ENCODE measurements around the gene PFDN2.

Gene PFDN2

GRCh38 chr1:161117759-161118581 lies at the start of gene PFDN2, which contains the start of gene NIT1:
TSS of gene PFDN2 (minus strand) at chr1:161118037. CDS start at chr1:161118026, 11 bp downstream.
TSS of gene NIT1 (plus strand) at chr1:161118105. CDS start at chr1:161118177, 72 bp downstream.
- H3K4me3 Mint-ChIP-seq, result peak within 1 kb of the TSS; percentile 98
- peak within 1 kb of the TSS; percentile 87 for H3K27ac Mint-ChIP-seq
- peaks cover 11% of the 10 kb centered on the region for H3K36me3 Mint-ChIP-seq
- H3K4me1 Mint-ChIP-seq, result peaks cover 49% of the 10 kb centered on the region
- H3K27me3 Mint-ChIP-seq, result no peaks in the 10 kb centered on the region
- no peaks in the 10 kb centered on the region for H3K9me3 Mint-ChIP-seq
- peak; percentile 74 to 86 for DNase-seq (ENCODE audit: low spot score in 2 of 2)
- peak; percentile 81 for ATAC-seq (ENCODE audit: low read depth)

- ATAC-seq (ENCODE audit: low read depth) (no peak), DNase-seq (ENCODE audit: low spot score in 2 of 2) (no peak)
- peak overlapping the region; percentile 84 for H3K4me3 Mint-ChIP-seq
- no peaks in the 10 kb centered on the region for H3K9me3 Mint-ChIP-seq
- peak overlapping the region; percentile 96 for H3K27ac Mint-ChIP-seq
- no peaks in the 10 kb centered on the region for H3K27me3 Mint-ChIP-seq
- peaks cover 19% of the 10 kb centered on the region for H3K36me3 Mint-ChIP-seq
- H3K4me1 Mint-ChIP-seq, result peaks cover 26% of the 10 kb centered on the region
These were observed 49.1 kb upstream of the PFDN2 start for GRCh38 chr1:161166669-161167548.

GRCh38 chr1:161165742-161166668 lies 48.2 kb upstream of the PFDN2 start, which contains the start of gene PPOX:
TSS of gene PPOX (plus strand) at chr1:161166426. CDS start at chr1:161166848, 422 bp downstream.
- Mint-ChIP-seq H3K9me3 (no peaks in the 10 kb centered on the region), H3K4me1 (peaks cover 35% of the 10 kb centered on the region), H3K36me3 (peaks cover 19% of the 10 kb centered on the region), H3K4me3 (peak within 1 kb of the TSS; percentile 84), H3K27me3 (no peaks in the 10 kb centered on the region), H3K27ac (peak within 1 kb of the TSS; percentile 96)
- DNase-seq (ENCODE audit: low spot score in 2 of 2) (peak; percentile 82 to 90), ATAC-seq (ENCODE audit: low read depth) (peak; percentile 88)

- Mint-ChIP-seq H3K27me3 (no peaks in the 10 kb centered on the region), H3K4me3 (peak overlapping the region; percentile 54), H3K9me3 (no peaks in the 10 kb centered on the region), H3K36me3 (peaks cover 19% of the 10 kb centered on the region), H3K4me1 (peaks cover 38% of the 10 kb centered on the region), H3K27ac (peak overlapping the region; percentile 96)
- DNase-seq (ENCODE audit: low spot score in 2 of 2) (no peak), ATAC-seq (ENCODE audit: low read depth) (no peak)
These were observed 47.2 kb upstream of the PFDN2 start for GRCh38 chr1:161164901-161165610.

GRCh38 chr1:161163793-161164192 lies 46.0 kb upstream of the PFDN2 start:
- Mint-ChIP-seq H3K27me3 (no peaks in the 10 kb centered on the region), H3K4me1 (peaks cover 47% of the 10 kb centered on the region), H3K36me3 (peaks cover 14% of the 10 kb centered on the region), H3K27ac (peak overlapping the region; percentile 96), H3K9me3 (no peaks in the 10 kb centered on the region), H3K4me3 (no peak overlapping the region)
- ATAC-seq (ENCODE audit: low read depth) (no peak), DNase-seq (ENCODE audit: low spot score in 2 of 2) (no peak)

- Mint-ChIP-seq H3K27ac (peak overlapping the region; percentile 96), H3K27me3 (no peaks in the 10 kb centered on the region), H3K4me1 (peaks cover 49% of the 10 kb centered on the region), H3K9me3 (no peaks in the 10 kb centered on the region), H3K36me3 (peaks cover 20% of the 10 kb centered on the region), H3K4me3 (no peak overlapping the region)
- ATAC-seq (ENCODE audit: low read depth) (no peak), DNase-seq (ENCODE audit: low spot score in 2 of 2) (no peak)
These were observed 45.0 kb upstream of the PFDN2 start for GRCh38 chr1:161162806-161163205.

GRCh38 chr1:161162052-161162451 lies 44.2 kb upstream of the PFDN2 start:
- ATAC-seq (ENCODE audit: low read depth) (no peak), DNase-seq (ENCODE audit: low spot score in 2 of 2) (no peak)
- no peak overlapping the region for H3K4me3 Mint-ChIP-seq
- peak overlapping the region; percentile 32 for H3K27ac Mint-ChIP-seq
- H3K9me3 Mint-ChIP-seq, result no peaks in the 10 kb centered on the region
- H3K27me3 Mint-ChIP-seq, result no peaks in the 10 kb centered on the region
- peaks cover 22% of the 10 kb centered on the region for H3K36me3 Mint-ChIP-seq
- H3K4me1 Mint-ChIP-seq, result peaks cover 46% of the 10 kb centered on the region

- no peaks in the 10 kb centered on the region for H3K27me3 Mint-ChIP-seq
- ATAC-seq (ENCODE audit: low read depth), result no peak
- peaks cover 25% of the 10 kb centered on the region for H3K36me3 Mint-ChIP-seq
- no peak overlapping the region for H3K4me3 Mint-ChIP-seq
- H3K4me1 Mint-ChIP-seq, result peaks cover 43% of the 10 kb centered on the region
- no peaks in the 10 kb centered on the region for H3K9me3 Mint-ChIP-seq
- DNase-seq (ENCODE audit: low spot score in 2 of 2), result no peak
- H3K27ac Mint-ChIP-seq, result peak overlapping the region; percentile 32
These were observed 43.8 kb upstream of the PFDN2 start for GRCh38 chr1:161161652-161162051.

GRCh38 chr1:161160671-161161145 lies 42.9 kb upstream of the PFDN2 start:
- Mint-ChIP-seq H3K9me3 (no peaks in the 10 kb centered on the region), H3K27ac (no peak overlapping the region), H3K36me3 (peaks cover 25% of the 10 kb centered on the region), H3K4me1 (peaks cover 43% of the 10 kb centered on the region), H3K27me3 (no peaks in the 10 kb centered on the region), H3K4me3 (peak overlapping the region; percentile 38)
- DNase-seq (ENCODE audit: low spot score in 2 of 2) (no peak), ATAC-seq (ENCODE audit: low read depth) (no peak)

- Mint-ChIP-seq H3K9me3 (no peaks in the 10 kb centered on the region), H3K4me1 (peaks cover 45% of the 10 kb centered on the region), H3K27ac (peak overlapping the region; percentile 94), H3K36me3 (peaks cover 25% of the 10 kb centered on the region), H3K27me3 (no peaks in the 10 kb centered on the region), H3K4me3 (peak overlapping the region; percentile 90)
- DNase-seq (ENCODE audit: low spot score in 2 of 2), result no peak
- ATAC-seq (ENCODE audit: low read depth), result no peak
These were observed 42.0 kb upstream of the PFDN2 start for GRCh38 chr1:161159913-161160243.

- Mint-ChIP-seq H3K9me3 (no peaks in the 10 kb centered on the region), H3K27me3 (no peaks in the 10 kb centered on the region), H3K27ac (peak within 1 kb of the TSS; percentile 94), H3K36me3 (peaks cover 25% of the 10 kb centered on the region), H3K4me3 (peak within 1 kb of the TSS; percentile 90), H3K4me1 (peaks cover 46% of the 10 kb centered on the region)
- ATAC-seq (ENCODE audit: low read depth), result peak; percentile 96
- peak; percentile 91 to 92 for DNase-seq (ENCODE audit: low spot score in 2 of 2)
These were observed 41.5 kb upstream of the PFDN2 start, which contains the start of gene USP21 for GRCh38 chr1:161159087-161159912. TSS of gene USP21 (plus strand) at chr1:161159500. CDS start at chr1:161160641, 1,141 bp downstream.
